SK-N-SH treated with all-trans-retinoic acid at 6 μM for 48 hours (cell line): ENCODE data around the gene RALBP1.
"Not testable (repeated sequence)": the region's sequence is repeated elsewhere in the genome, so short reads cannot be mapped to it uniquely, and the experiment has no call there.

Experiments
- ATAC-seq: fragments of 200-7000 bp; cut with Tn5 transposase; 3 replicates; pipeline ENCODE4 v1.9.1; 2020; ENCODE audit warnings: mild to moderate bottlenecking, moderate library complexity
- ARNTL ChIP-seq: fragments of 450-650 bp; formaldehyde crosslinking; IDR thresholded peaks from 2 replicates; pipeline ENCODE4 v1.5.0; 2020; ENCODE audit warnings: low read depth, mild to moderate bottlenecking, moderate library complexity, borderline replicate concordance
- BACH2 ChIP-seq: fragments of 250-450 bp; sonication (Bioruptor Pico); IDR thresholded peaks from 2 replicates; pipeline ENCODE4 v1.9.0; 2021; ENCODE audit warnings: mild to moderate bottlenecking, borderline replicate concordance
- CSDC2 ChIP-seq: fragments of 250-450 bp; sonication (Bioruptor Pico); IDR thresholded peaks from 2 replicates; pipeline ENCODE4 v1.5.0; 2020; ENCODE audit warnings: mild to moderate bottlenecking, moderate library complexity
- ESRRG ChIP-seq: fragments of 250-450 bp; sonication (Bioruptor Pico); IDR thresholded peaks from 2 replicates; pipeline ENCODE4 v1.6.1; 2021; ENCODE audit warnings: mild to moderate bottlenecking
- GLIS3 ChIP-seq: fragments of 250-450 bp; sonication (Bioruptor Pico); IDR thresholded peaks from 2 replicates; pipeline ENCODE4 v1.5.0; 2020; ENCODE audit warnings: mild to moderate bottlenecking, moderate library complexity
- ISL1 ChIP-seq: fragments of 250-450 bp; sonication (Bioruptor Pico); IDR thresholded peaks from 2 replicates; pipeline ENCODE4 v2.1.2; 2022; ENCODE audit warnings: mild to moderate bottlenecking, moderate library complexity
- PPARA ChIP-seq: fragments of 250-450 bp; sonication (Bioruptor Pico); IDR thresholded peaks from 2 replicates; pipeline ENCODE4 v1.5.0; 2020; ENCODE audit warnings: mild to moderate bottlenecking, borderline replicate concordance
- RARB ChIP-seq: fragments of 250-450 bp; sonication (Bioruptor Pico); IDR thresholded peaks from 2 replicates; pipeline ENCODE4 v1.8.0; 2021; ENCODE audit warnings: mild to moderate bottlenecking, moderate library complexity
- TCF4 ChIP-seq: fragments of 250-450 bp; sonication (Bioruptor Pico); IDR thresholded peaks from 2 replicates; pipeline ENCODE4 v1.8.0; 2021; ENCODE audit warnings: mild to moderate bottlenecking, moderate library complexity, borderline replicate concordance
- TOX ChIP-seq: fragments of 250-450 bp; sonication (Bioruptor Pico); IDR thresholded peaks from 2 replicates; pipeline ENCODE4 v1.8.0; 2021; ENCODE audit warnings: mild to moderate bottlenecking, moderate library complexity, borderline replicate concordance
- TSHZ2 ChIP-seq: fragments of 250-450 bp; sonication (Bioruptor Pico); IDR thresholded peaks from 2 replicates; pipeline ENCODE4 v1.5.0; 2020; ENCODE audit warnings: mild to moderate bottlenecking, moderate library complexity
- ZC3H10 ChIP-seq: fragments of 250-450 bp; sonication (Bioruptor Pico); IDR thresholded peaks from 2 replicates; pipeline ENCODE4 v1.5.1; 2021; ENCODE audit warnings: mild to moderate bottlenecking, moderate library complexity
- ZFP3 ChIP-seq: fragments of 250-450 bp; sonication (Bioruptor Pico); IDR thresholded peaks from 2 replicates; pipeline ENCODE4 v1.5.0; 2020; ENCODE audit warnings: mild to moderate bottlenecking, moderate library complexity
- ZFP30 ChIP-seq: fragments of 450-650 bp; formaldehyde crosslinking; IDR thresholded peaks from 2 replicates; pipeline ENCODE4 v1.5.0; 2022; ENCODE audit warnings: mild to moderate bottlenecking, moderate library complexity
- ZNF565 ChIP-seq: fragments of 450-650 bp; formaldehyde crosslinking; conservative IDR thresholded peaks from 2 replicates; pipeline ENCODE4 v1.5.0; 2020; ENCODE audit warnings: low read depth, mild to moderate bottlenecking, moderate library complexity
- ZNF8 ChIP-seq: fragments of 450-650 bp; formaldehyde crosslinking; IDR thresholded peaks from 2 replicates; pipeline ENCODE4 v1.5.0; 2020; ENCODE audit warnings: mild to moderate bottlenecking, moderate library complexity
- TF ChIP-seq, protein P1 (sequence below): fragments of 250-450 bp; sonication (Bioruptor Pico); IDR thresholded peaks from 2 replicates; pipeline ENCODE4 v1.5.1; 2021; ENCODE audit warnings: mild to moderate bottlenecking, moderate library complexity
- TF ChIP-seq, protein P2 (sequence below): fragments of 250-450 bp; sonication (Bioruptor Pico); IDR thresholded peaks from 2 replicates; pipeline ENCODE4 v1.5.1; 2020; ENCODE audit warnings: low read depth, mild to moderate bottlenecking, moderate library complexity
- TF ChIP-seq, protein P3 (sequence below): fragments of 250-450 bp; sonication (Bioruptor Pico); IDR thresholded peaks from 2 replicates; pipeline ENCODE4 v1.8.0; 2021; ENCODE audit warnings: low read depth, mild to moderate bottlenecking, moderate library complexity, borderline replicate concordance
- TF ChIP-seq, protein P4 (sequence below): fragments of 250-450 bp; sonication (Bioruptor Pico); IDR thresholded peaks from 2 replicates; pipeline ENCODE4 v1.8.0; 2020; ENCODE audit warnings: mild to moderate bottlenecking, moderate library complexity, borderline replicate concordance

The RALBP1 gene

DNA sequence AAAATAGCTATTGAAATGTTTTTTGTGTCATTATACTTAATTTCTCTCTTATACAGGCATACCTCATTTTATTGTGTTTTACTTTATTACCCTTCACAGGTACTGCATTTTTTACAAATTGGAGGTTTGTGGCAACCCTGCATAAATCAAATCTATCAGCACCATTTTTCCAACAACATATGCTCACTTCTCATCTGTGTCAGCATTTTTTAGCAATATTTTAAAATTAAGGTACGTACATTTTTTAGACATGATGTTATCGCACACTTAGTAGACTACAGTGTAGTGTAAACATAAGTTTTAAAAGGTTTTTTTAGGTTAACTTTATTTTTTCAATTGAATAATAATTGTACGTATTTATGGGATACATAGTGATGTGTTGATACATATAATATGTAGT is 30.8 kb upstream of the RALBP1 start:
- TF ChIP-seq ZC3H10 (CRISPR knock-in tag) (no peak), ZNF8 (CRISPR knock-in tag) (no peak)
- ATAC-seq: no peak

- no peak for TF ChIP-seq ISL1 (CRISPR knock-in tag)
- no peak for TF ChIP-seq ZNF565
- no peak for TF ChIP-seq PPARA (CRISPR knock-in tag)
- TF ChIP-seq, protein P1, sequence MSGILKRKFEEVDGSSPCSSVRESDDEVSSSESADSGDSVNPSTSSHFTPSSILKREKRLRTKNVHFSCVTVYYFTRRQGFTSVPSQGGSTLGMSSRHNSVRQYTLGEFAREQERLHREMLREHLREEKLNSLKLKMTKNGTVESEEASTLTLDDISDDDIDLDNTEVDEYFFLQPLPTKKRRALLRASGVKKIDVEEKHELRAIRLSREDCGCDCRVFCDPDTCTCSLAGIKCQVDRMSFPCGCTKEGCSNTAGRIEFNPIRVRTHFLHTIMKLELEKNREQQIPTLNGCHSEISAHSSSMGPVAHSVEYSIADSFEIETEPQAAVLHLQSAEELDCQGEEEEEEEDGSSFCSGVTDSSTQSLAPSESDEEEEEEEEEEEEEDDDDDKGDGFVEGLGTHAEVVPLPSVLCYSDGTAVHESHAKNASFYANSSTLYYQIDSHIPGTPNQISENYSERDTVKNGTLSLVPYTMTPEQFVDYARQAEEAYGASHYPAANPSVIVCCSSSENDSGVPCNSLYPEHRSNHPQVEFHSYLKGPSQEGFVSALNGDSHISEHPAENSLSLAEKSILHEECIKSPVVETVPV (CRISPR knock-in tag): no peak
- TF ChIP-seq TOX (CRISPR knock-in tag): no peak
- TF ChIP-seq, protein P2, sequence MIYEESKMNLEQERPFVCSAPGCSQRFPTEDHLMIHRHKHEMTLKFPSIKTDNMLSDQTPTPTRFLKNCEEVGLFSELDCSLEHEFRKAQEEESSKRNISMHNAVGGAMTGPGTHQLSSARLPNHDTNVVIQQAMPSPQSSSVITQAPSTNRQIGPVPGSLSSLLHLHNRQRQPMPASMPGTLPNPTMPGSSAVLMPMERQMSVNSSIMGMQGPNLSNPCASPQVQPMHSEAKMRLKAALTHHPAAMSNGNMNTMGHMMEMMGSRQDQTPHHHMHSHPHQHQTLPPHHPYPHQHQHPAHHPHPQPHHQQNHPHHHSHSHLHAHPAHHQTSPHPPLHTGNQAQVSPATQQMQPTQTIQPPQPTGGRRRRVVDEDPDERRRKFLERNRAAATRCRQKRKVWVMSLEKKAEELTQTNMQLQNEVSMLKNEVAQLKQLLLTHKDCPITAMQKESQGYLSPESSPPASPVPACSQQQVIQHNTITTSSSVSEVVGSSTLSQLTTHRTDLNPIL (CRISPR knock-in tag): no peak
- TF ChIP-seq ESRRG (CRISPR knock-in tag): no peak
- no peak for TF ChIP-seq TCF4
- TF ChIP-seq BACH2: no peak
- no peak for ATAC-seq
Measured at GRCh38 chr18:9446839-9447238, 28.5 kb upstream of the RALBP1 start.

- ATAC-seq: no peak
- TF ChIP-seq GLIS3 (CRISPR knock-in tag): no peak
- TF ChIP-seq TCF4: no peak
- TF ChIP-seq, protein P3, sequence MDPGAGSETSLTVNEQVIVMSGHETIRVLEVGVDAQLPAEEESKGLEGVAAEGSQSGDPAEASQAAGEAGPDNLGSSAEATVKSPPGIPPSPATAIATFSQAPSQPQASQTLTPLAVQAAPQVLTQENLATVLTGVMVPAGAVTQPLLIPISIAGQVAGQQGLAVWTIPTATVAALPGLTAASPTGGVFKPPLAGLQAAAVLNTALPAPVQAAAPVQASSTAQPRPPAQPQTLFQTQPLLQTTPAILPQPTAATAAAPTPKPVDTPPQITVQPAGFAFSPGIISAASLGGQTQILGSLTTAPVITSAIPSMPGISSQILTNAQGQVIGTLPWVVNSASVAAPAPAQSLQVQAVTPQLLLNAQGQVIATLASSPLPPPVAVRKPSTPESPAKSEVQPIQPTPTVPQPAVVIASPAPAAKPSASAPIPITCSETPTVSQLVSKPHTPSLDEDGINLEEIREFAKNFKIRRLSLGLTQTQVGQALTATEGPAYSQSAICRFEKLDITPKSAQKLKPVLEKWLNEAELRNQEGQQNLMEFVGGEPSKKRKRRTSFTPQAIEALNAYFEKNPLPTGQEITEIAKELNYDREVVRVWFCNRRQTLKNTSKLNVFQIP: no peak
- no peak for TF ChIP-seq BACH2
- no peak for TF ChIP-seq ZFP30 (CRISPR knock-in tag)
- TF ChIP-seq RARB: no peak
- TF ChIP-seq, protein P2 (CRISPR knock-in tag): no peak
Measured at GRCh38 chr18:9447334-9447733, 28.0 kb upstream of the RALBP1 start.

DNA sequence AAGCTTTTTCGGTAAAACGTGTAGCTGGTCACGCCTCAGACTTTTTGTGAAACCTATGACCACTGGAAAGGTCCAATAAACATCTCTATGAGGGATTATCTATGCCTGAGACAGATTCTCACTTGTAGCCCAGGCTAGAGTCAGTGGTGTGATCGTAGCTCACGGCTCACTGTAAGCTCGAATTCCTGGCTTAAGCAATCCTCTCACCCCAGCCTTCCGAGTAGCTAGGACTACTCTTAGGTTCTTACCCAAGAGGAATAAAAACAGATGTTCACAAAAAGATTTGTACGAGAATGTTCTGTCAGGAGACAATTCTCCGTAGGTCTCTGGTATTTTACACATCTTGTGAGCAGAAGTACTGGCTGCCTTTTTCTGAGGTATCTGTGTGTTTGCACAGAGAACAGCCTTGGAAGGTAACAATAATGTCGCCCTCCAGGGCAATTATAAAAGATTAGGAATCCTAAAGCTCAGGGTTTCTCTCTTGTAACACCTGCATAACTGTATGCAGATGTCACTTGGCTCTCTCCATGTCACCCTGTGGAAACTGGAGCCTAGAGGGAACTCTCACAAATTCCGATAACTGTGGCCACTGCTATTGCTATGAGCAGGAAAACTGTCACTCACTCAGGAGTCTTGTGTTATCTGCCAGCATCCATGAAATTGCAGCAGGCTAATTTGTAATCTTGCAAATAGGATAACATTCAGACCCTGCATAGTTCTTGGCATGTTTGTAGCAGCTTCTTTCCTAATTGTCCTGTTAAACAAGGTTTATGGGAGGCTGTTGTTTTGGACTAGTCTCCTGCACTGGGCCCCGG is 25.5 kb upstream of the RALBP1 start:
- no peak for TF ChIP-seq BACH2
- TF ChIP-seq, all 23 proteins: peak for 0
- no peak for ATAC-seq

DNA sequence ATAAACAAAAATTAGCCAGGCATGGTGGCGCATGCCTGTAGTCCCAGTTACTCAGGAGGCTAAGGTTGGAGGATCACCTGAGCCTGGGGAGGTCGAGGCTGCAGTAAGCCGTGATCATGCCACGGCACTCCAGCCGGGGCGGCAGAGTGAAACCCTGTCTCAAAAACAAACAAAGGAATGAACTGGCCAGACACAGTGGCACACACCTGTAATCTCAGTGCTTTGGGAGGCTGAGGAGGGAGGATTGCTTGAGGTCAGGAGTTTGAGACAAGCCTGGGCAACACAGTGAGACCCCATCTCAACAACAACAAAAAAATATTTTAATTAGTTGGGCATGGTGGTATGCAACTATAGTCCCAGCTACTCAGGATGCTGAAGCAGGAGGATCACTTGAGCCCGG is 24.4 kb upstream of the RALBP1 start:
- not testable (repeated sequence) for ATAC-seq

DNA sequence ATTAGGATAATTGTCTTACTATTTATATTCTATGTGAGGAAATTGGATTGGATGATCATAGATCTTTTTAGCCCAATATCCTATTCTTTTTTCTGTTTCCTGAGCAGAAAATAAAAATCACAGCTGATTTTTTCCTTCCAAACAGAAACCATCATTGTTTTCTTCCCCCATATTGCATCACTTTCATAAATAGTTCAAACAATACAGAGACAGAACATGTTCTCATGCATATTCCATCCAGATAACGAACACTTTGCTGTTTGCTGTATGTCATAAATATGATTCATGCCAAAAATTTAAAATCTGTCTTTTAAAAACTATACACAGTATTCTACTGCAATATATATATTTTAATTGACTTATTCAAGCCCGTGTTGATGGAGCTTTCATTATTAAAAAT is 22.0 kb upstream of the RALBP1 start:
- no peak for TF ChIP-seq ARNTL (CRISPR knock-in tag)
- ATAC-seq: no peak

GRCh38 chr18:9454061-9454703 is 21.1 kb upstream of the RALBP1 start:
- no peak for ATAC-seq
- TF ChIP-seq, protein P4, sequence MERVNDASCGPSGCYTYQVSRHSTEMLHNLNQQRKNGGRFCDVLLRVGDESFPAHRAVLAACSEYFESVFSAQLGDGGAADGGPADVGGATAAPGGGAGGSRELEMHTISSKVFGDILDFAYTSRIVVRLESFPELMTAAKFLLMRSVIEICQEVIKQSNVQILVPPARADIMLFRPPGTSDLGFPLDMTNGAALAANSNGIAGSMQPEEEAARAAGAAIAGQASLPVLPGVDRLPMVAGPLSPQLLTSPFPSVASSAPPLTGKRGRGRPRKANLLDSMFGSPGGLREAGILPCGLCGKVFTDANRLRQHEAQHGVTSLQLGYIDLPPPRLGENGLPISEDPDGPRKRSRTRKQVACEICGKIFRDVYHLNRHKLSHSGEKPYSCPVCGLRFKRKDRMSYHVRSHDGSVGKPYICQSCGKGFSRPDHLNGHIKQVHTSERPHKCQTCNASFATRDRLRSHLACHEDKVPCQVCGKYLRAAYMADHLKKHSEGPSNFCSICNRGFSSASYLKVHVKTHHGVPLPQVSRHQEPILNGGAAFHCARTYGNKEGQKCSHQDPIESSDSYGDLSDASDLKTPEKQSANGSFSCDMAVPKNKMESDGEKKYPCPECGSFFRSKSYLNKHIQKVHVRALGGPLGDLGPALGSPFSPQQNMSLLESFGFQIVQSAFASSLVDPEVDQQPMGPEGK (CRISPR knock-in tag): no peak
- TF ChIP-seq PPARA (CRISPR knock-in tag): no peak
- no peak for TF ChIP-seq ZNF565
- TF ChIP-seq RARB: no peak
- TF ChIP-seq CSDC2 (CRISPR knock-in tag): no peak
- no peak for TF ChIP-seq ZNF8 (CRISPR knock-in tag)
- no peak for TF ChIP-seq ESRRG (CRISPR knock-in tag)
- TF ChIP-seq ZFP3 (CRISPR knock-in tag): no peak
- TF ChIP-seq ZC3H10 (CRISPR knock-in tag): no peak
- no peak for TF ChIP-seq ISL1 (CRISPR knock-in tag)
- no peak for TF ChIP-seq TSHZ2 (CRISPR knock-in tag)
- TF ChIP-seq BACH2: no peak
